HG03457 (cell line): Measurements from ENCODE around the gene RFX2.

Source experiments
- ATAC-seq: cut with Tn5 transposase; IDR thresholded peaks from one replicate; pipeline ENCODE4 v1.9.1; 2021; ENCODE audit warnings: moderate number of reproducible peaks; ENCODE audit not compliant: unreplicated experiment

Gene RFX2

GRCh38 chr19:6105444-6105843 is 4.9 kb downstream of the RFX2 start:
- no peak for ATAC-seq

- ATAC-seq: no peak
Measured at GRCh38 chr19:6103894-6104293, 6.4 kb downstream of the RFX2 start.

- no peak for ATAC-seq
Measured at GRCh38 chr19:6103217-6103644, 7.1 kb downstream of the RFX2 start.

- ATAC-seq: no peak
Measured at GRCh38 chr19:6101991-6102390, 8.3 kb downstream of the RFX2 start.

- no peak for ATAC-seq
Measured at GRCh38 chr19:6101291-6101825, 8.9 kb downstream of the RFX2 start.

- no peak for ATAC-seq
Measured at GRCh38 chr19:6100284-6100915, 9.9 kb downstream of the RFX2 start.

GRCh38 chr19:6099599-6099998 is 10.7 kb downstream of the RFX2 start:
- ATAC-seq: no peak

GRCh38 chr19:6099033-6099432 is 11.3 kb downstream of the RFX2 start:
- ATAC-seq: no peak

GRCh38 chr19:6098574-6098973 is 11.7 kb downstream of the RFX2 start:
- ATAC-seq: no peak

GRCh38 chr19:6097911-6098310 is 12.4 kb downstream of the RFX2 start:
- no peak for ATAC-seq

- no peak for ATAC-seq
Measured at GRCh38 chr19:6095760-6096159, 14.5 kb downstream of the RFX2 start.

- ATAC-seq: no peak
Measured at GRCh38 chr19:6092329-6093286, 17.7 kb downstream of the RFX2 start.

GRCh38 chr19:6091771-6092291 is 18.5 kb downstream of the RFX2 start:
- ATAC-seq: no peak

- ATAC-seq: no peak
Measured at GRCh38 chr19:6090634-6091033, 19.7 kb downstream of the RFX2 start.

- ATAC-seq: no peak
Measured at GRCh38 chr19:6088602-6089049, 21.7 kb downstream of the RFX2 start.

- no peak for ATAC-seq
Measured at GRCh38 chr19:6087074-6087571, 23.2 kb downstream of the RFX2 start.

GRCh38 chr19:6086068-6086788 is 24.1 kb downstream of the RFX2 start:
- no peak for ATAC-seq

GRCh38 chr19:6084821-6085220 is 25.5 kb downstream of the RFX2 start:
- ATAC-seq: no peak

- ATAC-seq: no peak
Measured at GRCh38 chr19:6079107-6079506, 31.2 kb downstream of the RFX2 start.

GRCh38 chr19:6078068-6078467 is 32.2 kb downstream of the RFX2 start:
- no peak for ATAC-seq
